Gastroesophageal sphincter (tissue), 4 donors: ENCODE results near the gene KCNA2. TPM values are rescaled to one million over a fixed set of nuclear protein-coding genes. Genes with fewer than 3 reads are reported as not detected.

ENCODE experiments used
- ATAC-seq: fragments of 150-250 bp; one replicate; pipeline ENCODE4 v1.9.1; 2016; ENCODE audit warnings: mild to moderate bottlenecking, moderate library complexity
- H3K27ac ChIP-seq, 4 donors: fragments of 200-600 bp; sonication (generic) in 3 of 4; 1 replicate in 3 of 4; 2 replicates in 1 of 4; pipeline ENCODE4 v1.5.1; 2016 to 2019
- H3K27me3 ChIP-seq: fragments of 200-600 bp; sonication (generic); one replicate; pipeline ENCODE4 v1.5.1; 2019
- H3K36me3 ChIP-seq, 2 donors: fragments of 200-600 bp; sonication (generic); one replicate each; pipeline ENCODE4 v1.5.1; 2019; ENCODE audit warnings: control low read depth in 1 of 2
- H3K4me1 ChIP-seq, 3 donors: fragments of 200-600 bp; sonication (generic); 1 replicate in 2 of 3; 2 replicates in 1 of 3; pipeline ENCODE4 v1.5.1; 2016 to 2019; ENCODE audit warnings: control low read depth in 2 of 3
- H3K4me3 ChIP-seq, 2 donors: fragments of 200-600 bp; sonication (generic); one replicate each; pipeline ENCODE4 v1.5.1; 2019; ENCODE audit warnings: mild to moderate bottlenecking in 1 of 2, moderate library complexity in 1 of 2
- H3K9me3 ChIP-seq, 3 donors: fragments of 200-600 bp; sonication (generic); one replicate each; pipeline ENCODE4 v1.5.1; 2017 to 2019; ENCODE audit warnings: control low read depth in 2 of 3
- EP300 ChIP-seq: sonication (generic); formaldehyde crosslinking; IDR thresholded peaks from one replicate; pipeline ENCODE4 v1.6.1; 2017; ENCODE audit warnings: antibody characterized with exemption, mild to moderate bottlenecking
- POLR2A ChIP-seq, 2 donors: fragments of 450-650 bp; IDR thresholded peaks; one replicate each; pipeline ENCODE4 v1.6.1; 2017; ENCODE audit warnings: antibody characterized with exemption in 2 of 2, mild to moderate bottlenecking in 2 of 2, moderate library complexity in 1 of 2
- POLR2AphosphoS5 ChIP-seq: sonication (generic); formaldehyde crosslinking; IDR thresholded peaks from one replicate; pipeline ENCODE4 v1.6.1; 2017; ENCODE audit warnings: antibody characterized with exemption
- WGBS, 2 donors: methylation state at CpG; one replicate each; pipeline ENCODE4 v1.1.5; 2018; ENCODE audit warnings: low coverage in 1 of 2; 5-methylcytosine and 5-hydroxymethylcytosine counted together
- total RNA-seq, 4 donors: library from RNA; depleted of rRNA; stranded (reverse); fragments of >200 nt; gene quantifications; one replicate each; pipeline ENCODE4 v1.1.0, GENCODE V29; 2016
- TF ChIP-seq, protein P1 (sequence below), 4 experiments: fragments of 200-600 bp in 2 of 4; fragments of 450-650 bp in 2 of 4; sonication (generic) in 1 of 4; IDR thresholded peaks; one replicate each; pipeline ENCODE4 v1.5.1; 2017 to 2019; ENCODE audit warnings: antibody characterized with exemption in 4 of 4, mild to moderate bottlenecking in 2 of 4, moderate library complexity in 2 of 4

Gene KCNA2
- total RNA-seq, 4 donors from 2014 or later, result 2.8 to 16.8 (median 4.6) TPM

- no peak for ATAC-seq
- no peaks in the 10 kb centered on the region for H3K4me1 ChIP-seq
- H3K36me3 ChIP-seq, result peaks cover 0 to 5% of the 10 kb centered on the region in 2 donors
- H3K27ac ChIP-seq, result no peak overlapping the region
- no peak overlapping the region for H3K4me3 ChIP-seq
- H3K27me3 ChIP-seq, result no peaks in the 10 kb centered on the region
- H3K9me3 ChIP-seq, result no peaks in the 10 kb centered on the region
- TF ChIP-seq POLR2A (IDR thresholded peaks at IDR 0.05), result no peak
- TF ChIP-seq POLR2AphosphoS5, result no peak
- TF ChIP-seq, protein P1, sequence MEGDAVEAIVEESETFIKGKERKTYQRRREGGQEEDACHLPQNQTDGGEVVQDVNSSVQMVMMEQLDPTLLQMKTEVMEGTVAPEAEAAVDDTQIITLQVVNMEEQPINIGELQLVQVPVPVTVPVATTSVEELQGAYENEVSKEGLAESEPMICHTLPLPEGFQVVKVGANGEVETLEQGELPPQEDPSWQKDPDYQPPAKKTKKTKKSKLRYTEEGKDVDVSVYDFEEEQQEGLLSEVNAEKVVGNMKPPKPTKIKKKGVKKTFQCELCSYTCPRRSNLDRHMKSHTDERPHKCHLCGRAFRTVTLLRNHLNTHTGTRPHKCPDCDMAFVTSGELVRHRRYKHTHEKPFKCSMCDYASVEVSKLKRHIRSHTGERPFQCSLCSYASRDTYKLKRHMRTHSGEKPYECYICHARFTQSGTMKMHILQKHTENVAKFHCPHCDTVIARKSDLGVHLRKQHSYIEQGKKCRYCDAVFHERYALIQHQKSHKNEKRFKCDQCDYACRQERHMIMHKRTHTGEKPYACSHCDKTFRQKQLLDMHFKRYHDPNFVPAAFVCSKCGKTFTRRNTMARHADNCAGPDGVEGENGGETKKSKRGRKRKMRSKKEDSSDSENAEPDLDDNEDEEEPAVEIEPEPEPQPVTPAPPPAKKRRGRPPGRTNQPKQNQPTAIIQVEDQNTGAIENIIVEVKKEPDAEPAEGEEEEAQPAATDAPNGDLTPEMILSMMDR (IDR thresholded peaks at IDR 0.05), result no peak
- TF ChIP-seq EP300, result no peak
These were observed 10.8 kb downstream of the KCNA2 start for GRCh38 chr1:110595353-110595710.

DNA sequence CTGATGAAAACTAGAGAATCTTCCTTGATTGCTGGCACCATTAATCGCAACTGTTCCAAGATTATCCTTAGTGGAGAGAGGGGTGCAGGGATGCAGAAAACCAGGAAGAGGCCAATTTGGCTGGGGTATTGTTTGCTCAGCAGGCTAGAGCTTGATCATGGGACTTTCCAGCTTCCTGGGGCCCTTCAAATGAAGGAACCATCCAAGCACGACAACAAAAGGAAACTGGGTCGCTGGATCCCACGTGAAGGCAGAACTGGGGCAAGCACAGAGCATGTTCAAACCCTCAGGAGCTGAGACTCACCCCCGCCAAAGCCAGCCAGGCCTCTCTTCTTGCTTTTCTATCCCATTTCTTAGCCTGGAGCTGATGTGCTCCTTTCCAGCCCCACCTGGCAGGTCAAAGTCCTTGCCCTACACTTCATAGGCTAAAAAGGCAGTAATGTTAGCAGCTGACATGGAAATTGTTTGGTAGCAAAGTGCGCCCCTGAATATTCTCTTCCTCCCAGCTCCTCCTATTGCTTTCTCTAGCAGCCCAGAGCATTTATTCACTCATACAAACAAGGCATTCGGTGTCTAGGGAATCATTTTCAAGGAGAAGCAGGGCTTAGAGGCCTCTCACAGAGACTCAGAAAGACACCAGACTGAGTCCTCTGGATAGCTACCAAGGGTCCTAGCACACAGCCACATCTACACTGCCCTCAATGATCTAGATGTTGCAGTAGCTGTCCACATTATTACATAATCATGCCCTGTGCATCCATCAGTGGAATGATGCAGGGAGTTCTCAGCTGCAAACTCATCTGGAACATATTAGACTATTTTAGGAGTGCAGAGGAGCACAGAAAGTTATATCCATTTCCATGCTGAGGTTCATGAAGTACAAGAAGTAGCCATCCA is 11.5 kb downstream of the KCNA2 start:
- Histone ChIP-seq H3K4me1 (no peaks in the 10 kb centered on the region), H3K27ac (no peak overlapping the region), H3K4me3 (no peak overlapping the region), H3K9me3 (no peaks in the 10 kb centered on the region), H3K27me3 (no peaks in the 10 kb centered on the region), H3K36me3 (peaks cover 0 to 5% of the 10 kb centered on the region in 2 donors)
- TF ChIP-seq, protein P1 (IDR thresholded peaks at IDR 0.05), result no peak
- TF ChIP-seq EP300 (no peak), POLR2A (IDR thresholded peaks at IDR 0.05) (no peak), POLR2AphosphoS5 (no peak)
- WGBS, 2 donors, result 52% methylated on average over 7 of the region's 7 CpGs; no CpG with 5 or more reads in 1 of the 2 donors
- no peak for ATAC-seq

- TF ChIP-seq, protein P1 (IDR thresholded peaks at IDR 0.05), result no peak
- no peak for TF ChIP-seq POLR2A (IDR thresholded peaks at IDR 0.05)
- no peak for TF ChIP-seq EP300
- no peak for TF ChIP-seq POLR2AphosphoS5
- Histone ChIP-seq H3K36me3 (no peaks in the 10 kb centered on the region), H3K4me3 (no peak overlapping the region), H3K27ac (no peak overlapping the region), H3K4me1 (no peaks in the 10 kb centered on the region), H3K9me3 (no peaks in the 10 kb centered on the region), H3K27me3 (no peaks in the 10 kb centered on the region)
- WGBS, 2 donors, result 62 to 71% methylated on average over 4 to 5 of the region's 5 CpGs
- no peak for ATAC-seq
These were observed 12.3 kb downstream of the KCNA2 start for GRCh38 chr1:110593902-110594301.

DNA sequence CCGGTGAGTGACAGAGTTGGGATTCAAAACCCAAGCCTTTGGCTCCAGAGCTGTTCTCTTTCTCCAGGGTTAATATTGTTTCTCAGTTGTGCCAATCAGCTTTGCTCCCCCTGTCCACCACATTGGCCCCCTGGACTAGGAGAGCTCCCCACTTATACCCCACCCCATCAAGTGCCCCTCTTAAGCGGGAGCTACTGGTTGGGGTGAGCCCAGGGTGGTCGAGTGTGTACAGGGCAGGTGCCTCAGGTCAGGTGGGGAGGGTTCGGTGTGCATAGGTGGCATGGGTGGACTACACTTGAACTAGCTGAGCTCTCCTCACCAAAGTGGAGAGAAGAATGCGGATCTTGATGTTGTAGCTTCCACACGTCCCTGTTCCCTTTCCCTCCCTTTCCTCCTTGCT is 14.2 kb downstream of the KCNA2 start:
- TF ChIP-seq, protein P1 (IDR thresholded peaks at IDR 0.05), result no peak
- TF ChIP-seq POLR2A (IDR thresholded peaks at IDR 0.05), result no peak
- TF ChIP-seq EP300, result no peak
- no peak for TF ChIP-seq POLR2AphosphoS5
- WGBS, 2 donors, result 63 to 67% methylated on average over 2 to 3 of the region's 6 CpGs
- no peaks in the 10 kb centered on the region for H3K9me3 ChIP-seq
- no peaks in the 10 kb centered on the region for H3K36me3 ChIP-seq
- no peak for ATAC-seq
- no peaks in the 10 kb centered on the region for H3K27me3 ChIP-seq
- H3K4me3 ChIP-seq, result no peak overlapping the region
- no peaks in the 10 kb centered on the region for H3K4me1 ChIP-seq
- no peak overlapping the region for H3K27ac ChIP-seq

- Histone ChIP-seq H3K27ac (no peak overlapping the region), H3K27me3 (no peaks in the 10 kb centered on the region), H3K4me1 (peaks cover 0 to under 1% (median 0%) of the 10 kb centered on the region in 3 donors), H3K36me3 (no peaks in the 10 kb centered on the region), H3K4me3 (no peak overlapping the region), H3K9me3 (no peaks in the 10 kb centered on the region)
- ATAC-seq, result no peak
- WGBS, 2 donors, result 83% methylated on average over 1 of the region's 3 CpGs; no CpG with 5 or more reads in 1 of the 2 donors
- TF ChIP-seq EP300 (no peak), POLR2AphosphoS5 (no peak), POLR2A (IDR thresholded peaks at IDR 0.05) (no peak)
- TF ChIP-seq, protein P1 (IDR thresholded peaks at IDR 0.05), result no peak
These were observed 17.2 kb downstream of the KCNA2 start for GRCh38 chr1:110588991-110589390.
